OCI-LY3 (cell line): ENCODE data around the gene WSCD2.

Experiments used
- H2AFZ ChIP-seq: fragments of 200-600, 300-600 bp; shearing (Covaris generic); 2 replicates; pipeline ENCODE4 v1.6.0; 2014; ENCODE audit warnings: antibody characterized with exemption, low read depth, low read length
- H3K27ac ChIP-seq: fragments of 200-600, 300-600 bp; sonication (generic); 2 replicates; pipeline ENCODE4 v1.5.1; 2014; ENCODE audit warnings: mild to moderate bottlenecking, low read length, moderate library complexity, mixed read lengths
- H3K27me3 ChIP-seq: fragments of 200-600, 300-600 bp; sonication (generic); 2 replicates; pipeline ENCODE4 v1.6.1; 2014; ENCODE audit warnings: low read depth, low read length, mixed read lengths
- H3K36me3 ChIP-seq: fragments of 200-600, 300-600 bp; sonication (generic); replicated peaks from 2 replicates; pipeline ENCODE3; 2014; ENCODE audit warnings: low read depth, low read length, mixed read lengths
- H3K4me1 ChIP-seq: fragments of 300-600, 200-600 bp; sonication (generic); 2 replicates; pipeline ENCODE4 v1.6.1; 2014; ENCODE audit warnings: low read length, mixed read lengths
- H3K4me2 ChIP-seq: fragments of 200-600, 300-600 bp; sonication (generic); 2 replicates; pipeline ENCODE4 v1.6.1; 2014; ENCODE audit warnings: low read length, mixed read lengths
- H3K4me3 ChIP-seq: fragments of 300-600, 200-600 bp; sonication (generic); 2 replicates; pipeline ENCODE4 v1.5.1; 2014; ENCODE audit warnings: antibody characterized with exemption, mild to moderate bottlenecking, low read length, moderate library complexity
- H3K79me2 ChIP-seq: fragments of 300-600, 200-600 bp; shearing (Covaris generic); 2 replicates; pipeline ENCODE4 v1.6.1; 2014; ENCODE audit warnings: mild to moderate bottlenecking, low read length, mixed read lengths
- H3K9ac ChIP-seq: fragments of 300-600, 200-600 bp; shearing (Covaris generic); 2 replicates; pipeline ENCODE4 v1.6.0; 2014; ENCODE audit warnings: mild to moderate bottlenecking, low read length, moderate library complexity
- H3K9me3 ChIP-seq: fragments of 200-600, 300-600 bp; shearing (Covaris generic); 2 replicates; pipeline ENCODE4 v1.6.1; 2014; ENCODE audit warnings: low read length, mixed read lengths; ENCODE audit not compliant: insufficient read depth
- H4K20me1 ChIP-seq: fragments of 200-600, 300-600 bp; sonication (generic); 2 replicates; pipeline ENCODE4 v1.6.1; 2016; ENCODE audit warnings: low read length, mixed read lengths; ENCODE audit not compliant: insufficient read depth
- EZH2phosphoT487 ChIP-seq: fragments of 200-600 bp; shearing (Covaris generic); IDR thresholded peaks from 2 replicates; pipeline ENCODE4 v1.6.1; 2018; ENCODE audit warnings: antibody characterized with exemption, mixed run types, low read depth
- TF ChIP-seq, protein P1 (sequence below): fragments of 200-600, 300-600 bp; sonication (generic); IDR thresholded peaks from 2 replicates; pipeline ENCODE4 v1.5.1; 2014; ENCODE audit warnings: antibody characterized with exemption, low read length, low read depth

Gene WSCD2

DNA sequence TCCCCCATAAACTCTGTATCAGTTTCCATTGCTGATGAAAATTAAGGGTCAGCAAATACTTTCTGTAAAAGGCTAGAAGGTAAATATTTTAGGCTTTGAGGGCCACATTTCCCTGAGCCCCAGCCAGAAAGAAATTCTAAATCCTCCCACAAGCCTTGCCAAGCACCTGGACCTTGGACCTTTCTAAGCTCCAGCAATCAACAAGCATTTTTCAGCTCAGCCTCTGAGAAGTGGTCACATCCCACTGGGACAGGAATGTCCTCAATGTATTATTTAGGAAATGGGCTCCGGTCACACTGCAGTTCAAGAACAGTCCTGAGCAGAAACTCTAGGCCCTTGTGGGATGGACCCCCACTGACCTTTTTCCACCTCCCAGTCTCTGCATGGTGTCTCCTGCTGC lies 55.9 kb downstream of the WSCD2 start:
- Histone ChIP-seq H3K27ac (no peak overlapping the region), H3K4me2 (no peak overlapping the region)
- TF ChIP-seq, protein P1, sequence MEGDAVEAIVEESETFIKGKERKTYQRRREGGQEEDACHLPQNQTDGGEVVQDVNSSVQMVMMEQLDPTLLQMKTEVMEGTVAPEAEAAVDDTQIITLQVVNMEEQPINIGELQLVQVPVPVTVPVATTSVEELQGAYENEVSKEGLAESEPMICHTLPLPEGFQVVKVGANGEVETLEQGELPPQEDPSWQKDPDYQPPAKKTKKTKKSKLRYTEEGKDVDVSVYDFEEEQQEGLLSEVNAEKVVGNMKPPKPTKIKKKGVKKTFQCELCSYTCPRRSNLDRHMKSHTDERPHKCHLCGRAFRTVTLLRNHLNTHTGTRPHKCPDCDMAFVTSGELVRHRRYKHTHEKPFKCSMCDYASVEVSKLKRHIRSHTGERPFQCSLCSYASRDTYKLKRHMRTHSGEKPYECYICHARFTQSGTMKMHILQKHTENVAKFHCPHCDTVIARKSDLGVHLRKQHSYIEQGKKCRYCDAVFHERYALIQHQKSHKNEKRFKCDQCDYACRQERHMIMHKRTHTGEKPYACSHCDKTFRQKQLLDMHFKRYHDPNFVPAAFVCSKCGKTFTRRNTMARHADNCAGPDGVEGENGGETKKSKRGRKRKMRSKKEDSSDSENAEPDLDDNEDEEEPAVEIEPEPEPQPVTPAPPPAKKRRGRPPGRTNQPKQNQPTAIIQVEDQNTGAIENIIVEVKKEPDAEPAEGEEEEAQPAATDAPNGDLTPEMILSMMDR: no peak
- no peak for TF ChIP-seq EZH2phosphoT487

DNA sequence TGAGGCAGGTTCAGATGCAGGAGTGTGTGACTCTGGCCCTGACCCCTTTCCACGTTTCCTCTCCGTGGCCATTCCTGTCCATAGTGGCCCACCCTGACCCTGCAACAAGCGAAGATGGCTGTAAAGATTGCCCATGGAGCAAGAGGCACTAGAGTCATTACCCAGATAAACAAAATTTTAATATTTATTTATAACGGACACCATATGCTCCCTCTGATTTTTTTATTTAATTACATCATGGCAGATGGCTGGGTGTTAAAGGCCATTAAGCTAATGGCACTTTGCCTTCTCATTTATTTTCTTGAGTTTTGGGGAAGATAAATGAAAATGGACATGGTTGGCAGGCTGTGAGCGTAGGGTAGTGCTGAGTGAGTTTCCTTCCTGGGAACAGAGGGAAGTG lies 58.7 kb downstream of the WSCD2 start:
- TF ChIP-seq EZH2phosphoT487: no peak
- TF ChIP-seq, protein P1: no peak

More for the DNA sequence above, 55.9 kb downstream of the WSCD2 start:
- peaks cover 44% of the 10 kb centered on the region for H3K27me3 ChIP-seq
- H4K20me1 ChIP-seq: no peaks in the 10 kb centered on the region
- H3K9ac ChIP-seq: no peak overlapping the region
- peaks cover 5% of the 10 kb centered on the region for H3K4me1 ChIP-seq
- no peak overlapping the region for H2AFZ ChIP-seq
- H3K4me3 ChIP-seq: no peak overlapping the region
- no peaks in the 10 kb centered on the region for H3K9me3 ChIP-seq
- H3K79me2 ChIP-seq: no peaks in the 10 kb centered on the region
- H3K36me3 ChIP-seq: no peaks in the 10 kb centered on the region

DNA sequence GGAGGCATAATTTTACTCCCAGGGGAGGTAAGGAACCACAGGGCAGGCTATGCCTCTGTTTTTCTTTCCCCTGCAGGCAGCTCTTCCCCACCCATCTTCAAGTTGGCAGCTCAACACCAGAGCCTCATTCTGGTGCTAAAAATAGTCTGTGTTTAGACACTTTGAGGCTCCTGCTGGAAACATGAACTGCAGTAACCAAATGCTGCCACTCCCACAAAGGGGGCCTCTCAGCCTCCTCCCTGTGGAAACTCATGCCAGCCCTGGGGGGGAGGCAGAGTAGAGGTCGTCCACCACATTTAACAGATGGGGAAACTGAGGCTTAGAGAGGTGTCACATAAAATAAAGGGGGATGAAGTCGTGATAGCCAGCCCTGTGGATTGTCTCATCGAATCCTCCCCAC lies 61.4 kb downstream of the WSCD2 start:
- Histone ChIP-seq H3K27me3 (peaks cover 59% of the 10 kb centered on the region), H3K27ac (no peak overlapping the region), H3K79me2 (no peaks in the 10 kb centered on the region), H3K36me3 (no peaks in the 10 kb centered on the region), H2AFZ (no peak overlapping the region), H3K9me3 (no peaks in the 10 kb centered on the region), H3K4me2 (no peak overlapping the region), H3K9ac (no peak overlapping the region), H4K20me1 (0 out of 2 replicates have a peak, but pooled peaks cover 4% of the 10 kb centered on the region), H3K4me1 (peaks cover 15% of the 10 kb centered on the region), H3K4me3 (no peak overlapping the region)
- TF ChIP-seq, protein P1: no peak
- TF ChIP-seq EZH2phosphoT487: no peak

More for the DNA sequence above, 58.7 kb downstream of the WSCD2 start:
- Histone ChIP-seq H3K9ac (no peak overlapping the region), H3K4me2 (no peak overlapping the region), H3K9me3 (no peaks in the 10 kb centered on the region), H2AFZ (no peak overlapping the region), H3K4me3 (no peak overlapping the region), H3K79me2 (no peaks in the 10 kb centered on the region), H4K20me1 (no peaks in the 10 kb centered on the region), H3K4me1 (peaks cover 5% of the 10 kb centered on the region; the same call in 1 of the 2 replicates), H3K36me3 (no peaks in the 10 kb centered on the region), H3K27ac (no peak overlapping the region), H3K27me3 (peaks cover 42% of the 10 kb centered on the region)

DNA sequence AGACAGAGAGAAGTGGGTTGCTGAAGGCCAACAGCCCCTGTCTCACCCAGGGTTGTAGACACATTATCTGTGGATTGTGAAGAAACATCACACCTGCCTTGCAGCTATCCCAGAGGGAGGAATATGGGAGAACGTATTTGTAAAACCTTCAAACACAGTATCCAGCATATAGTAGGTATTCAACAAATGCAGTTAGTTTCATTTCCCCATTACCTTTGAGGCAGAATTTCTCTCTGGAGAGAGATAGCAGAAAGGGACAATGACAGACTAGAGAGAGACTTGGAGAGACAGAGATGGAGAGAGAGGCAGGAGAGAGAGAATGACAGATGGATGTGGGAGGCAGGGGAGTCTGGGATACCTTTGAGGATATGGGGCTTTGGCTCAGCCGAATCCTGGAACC lies 62.0 kb downstream of the WSCD2 start:
- no peak overlapping the region for H3K4me3 ChIP-seq
- H2AFZ ChIP-seq: no peak overlapping the region
- H3K9ac ChIP-seq: no peak overlapping the region
- H3K27ac ChIP-seq: no peak overlapping the region
- H3K79me2 ChIP-seq: no peaks in the 10 kb centered on the region
- H3K4me1 ChIP-seq: peaks cover 15% of the 10 kb centered on the region
- no peaks in the 10 kb centered on the region for H3K36me3 ChIP-seq
- TF ChIP-seq, protein P1: no peak
- H4K20me1 ChIP-seq: 0 out of 2 replicates have a peak, but pooled peaks cover 4% of the 10 kb centered on the region
- H3K4me2 ChIP-seq: no peak overlapping the region
- H3K9me3 ChIP-seq: no peaks in the 10 kb centered on the region
- H3K27me3 ChIP-seq: peaks cover 61% of the 10 kb centered on the region
